Muscle layer of colon (tissue), 2 donors: Measurements from ENCODE around the gene PTGDR.
A peak's percentile ranks its signal among the peaks of the same experiment; 100 is the strongest.

Experiments
- H3K27ac ChIP-seq: one replicate; pipeline ENCODE4 v1.7.0; 2013; ENCODE audit warnings: low read depth, mild to moderate bottlenecking, low read length, moderate library complexity
- H3K27me3 ChIP-seq, 2 donors: one replicate each; pipeline ENCODE4 v1.7.0; 2013; ENCODE audit warnings: low read length in 2 of 2, mild to moderate bottlenecking in 2 of 2; ENCODE audit not compliant: insufficient read depth in 2 of 2, control insufficient read depth in 1 of 2
- H3K36me3 ChIP-seq: one replicate; pipeline ENCODE4 v1.7.0; 2013; ENCODE audit warnings: mild to moderate bottlenecking, low read length; ENCODE audit not compliant: insufficient read depth
- H3K4me1 ChIP-seq: one replicate; pipeline ENCODE4 v1.7.0; 2013; ENCODE audit warnings: mild to moderate bottlenecking, low read length; ENCODE audit not compliant: insufficient read depth
- H3K4me3 ChIP-seq, 2 donors: one replicate each; pipeline ENCODE4 v1.7.0; 2013; ENCODE audit warnings: low read length in 2 of 2, low read depth in 1 of 2, mild to moderate bottlenecking in 1 of 2, moderate library complexity in 1 of 2
- H3K9ac ChIP-seq: one replicate; pipeline ENCODE4 v1.7.0; 2013; ENCODE audit warnings: low read length
- H3K9me3 ChIP-seq: one replicate; pipeline ENCODE4 v1.7.0; 2013; ENCODE audit warnings: mild to moderate bottlenecking, low read length
- donor health status: abdominal sarcoma.
- donor health status: Adenocarcinoma of cecum.

The PTGDR gene

DNA sequence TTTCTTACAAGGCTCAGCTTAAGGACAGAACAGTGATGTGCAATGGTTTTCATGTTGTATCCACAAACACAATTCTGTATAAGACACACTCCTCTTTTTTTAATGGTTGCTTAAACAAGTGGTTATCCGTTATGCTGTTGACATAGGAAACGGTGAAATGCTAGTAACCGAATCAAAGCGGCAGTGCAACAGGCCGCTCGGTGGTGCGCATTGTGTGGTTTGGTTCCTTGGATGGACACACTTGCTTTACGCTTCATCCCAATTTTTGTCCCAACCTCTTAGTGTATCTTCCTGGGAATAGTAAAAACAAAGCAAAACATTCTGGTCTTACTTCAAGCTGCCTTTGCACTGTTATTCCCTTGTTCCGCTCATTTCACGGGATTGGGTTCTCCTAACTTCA lies 46.0 kb downstream of the PTGDR start:
- Histone ChIP-seq H3K36me3 (no peaks in the 10 kb centered on the region), H3K4me3 (peak overlapping the region in 1 of 2 donors; percentile 74), H3K27ac (no peak overlapping the region), H3K4me1 (peaks cover 18% of the 10 kb centered on the region), H3K9me3 (no peaks in the 10 kb centered on the region), H3K27me3 (peaks cover 0 to 16% of the 10 kb centered on the region in 2 donors), H3K9ac (no peak overlapping the region)

DNA sequence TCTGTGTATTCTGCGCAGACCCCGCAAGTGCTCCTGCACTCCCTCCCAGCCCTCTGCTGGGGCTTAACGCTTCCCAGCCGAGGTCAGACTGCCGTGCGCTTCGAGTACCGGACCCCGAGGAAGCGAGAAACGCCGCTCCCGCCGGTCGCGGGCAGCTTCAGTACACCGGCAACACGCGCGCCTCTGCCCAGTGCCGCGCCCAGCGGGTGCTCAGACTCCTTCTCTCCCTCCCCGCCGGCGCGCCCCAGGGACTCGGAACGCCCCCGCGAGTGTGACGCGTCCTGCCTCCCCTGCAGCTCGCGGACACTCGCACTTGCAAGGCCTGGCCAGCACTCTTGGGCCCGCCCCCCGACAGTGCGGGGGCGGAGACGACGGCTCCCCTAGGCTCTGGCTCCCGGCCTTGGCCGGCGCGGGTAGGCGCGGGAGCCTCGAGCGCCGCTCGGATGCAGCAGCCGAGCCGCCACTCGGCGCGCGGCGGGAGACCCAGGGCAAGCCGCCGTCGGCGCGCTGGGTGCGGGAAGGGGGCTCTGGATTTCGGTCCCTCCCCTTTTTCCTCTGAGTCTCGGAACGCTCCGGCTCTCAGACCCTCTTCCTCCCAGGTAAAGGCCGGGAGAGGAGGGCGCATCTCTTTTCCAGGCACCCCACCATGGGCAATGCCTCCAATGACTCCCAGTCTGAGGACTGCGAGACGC lies 46.6 kb downstream of the PTGDR start, which contains the start of gene PTGER2:
PTGER2 (plus strand) TSS at position 410 of the 692 bp plus-strand sequence; CDS start at position 647, 237 bp downstream.
- Histone ChIP-seq H3K9ac (peak within 1 kb of the TSS; percentile 24), H3K27ac (no peak within 1 kb of the TSS), H3K9me3 (no peaks in the 10 kb centered on the region), H3K4me1 (peaks cover 18% of the 10 kb centered on the region), H3K4me3 (peak within 1 kb of the TSS; percentile 46 to 74), H3K36me3 (no peaks in the 10 kb centered on the region), H3K27me3 (peaks cover 0 to 16% of the 10 kb centered on the region in 2 donors)

DNA sequence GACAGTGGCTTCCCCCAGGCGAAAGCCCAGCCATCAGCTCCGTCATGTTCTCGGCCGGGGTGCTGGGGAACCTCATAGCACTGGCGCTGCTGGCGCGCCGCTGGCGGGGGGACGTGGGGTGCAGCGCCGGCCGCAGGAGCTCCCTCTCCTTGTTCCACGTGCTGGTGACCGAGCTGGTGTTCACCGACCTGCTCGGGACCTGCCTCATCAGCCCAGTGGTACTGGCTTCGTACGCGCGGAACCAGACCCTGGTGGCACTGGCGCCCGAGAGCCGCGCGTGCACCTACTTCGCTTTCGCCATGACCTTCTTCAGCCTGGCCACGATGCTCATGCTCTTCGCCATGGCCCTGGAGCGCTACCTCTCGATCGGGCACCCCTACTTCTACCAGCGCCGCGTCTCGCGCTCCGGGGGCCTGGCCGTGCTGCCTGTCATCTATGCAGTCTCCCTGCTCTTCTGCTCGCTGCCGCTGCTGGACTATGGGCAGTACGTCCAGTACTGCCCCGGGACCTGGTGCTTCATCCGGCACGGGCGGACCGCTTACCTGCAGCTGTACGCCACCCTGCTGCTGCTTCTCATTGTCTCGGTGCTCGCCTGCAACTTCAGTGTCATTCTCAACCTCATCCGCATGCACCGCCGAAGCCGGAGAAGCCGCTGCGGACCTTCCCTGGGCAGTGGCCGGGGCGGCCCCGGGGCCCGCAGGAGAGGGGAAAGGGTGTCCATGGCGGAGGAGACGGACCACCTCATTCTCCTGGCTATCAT lies 47.3 kb downstream of the PTGDR start:
- Histone ChIP-seq H3K27me3 (peaks cover 0 to 16% of the 10 kb centered on the region in 2 donors), H3K9me3 (no peaks in the 10 kb centered on the region), H3K9ac (peak overlapping the region; percentile 24), H3K4me3 (peak overlapping the region; percentile 46 to 74), H3K36me3 (no peaks in the 10 kb centered on the region), H3K4me1 (peaks cover 18% of the 10 kb centered on the region), H3K27ac (no peak overlapping the region)

DNA sequence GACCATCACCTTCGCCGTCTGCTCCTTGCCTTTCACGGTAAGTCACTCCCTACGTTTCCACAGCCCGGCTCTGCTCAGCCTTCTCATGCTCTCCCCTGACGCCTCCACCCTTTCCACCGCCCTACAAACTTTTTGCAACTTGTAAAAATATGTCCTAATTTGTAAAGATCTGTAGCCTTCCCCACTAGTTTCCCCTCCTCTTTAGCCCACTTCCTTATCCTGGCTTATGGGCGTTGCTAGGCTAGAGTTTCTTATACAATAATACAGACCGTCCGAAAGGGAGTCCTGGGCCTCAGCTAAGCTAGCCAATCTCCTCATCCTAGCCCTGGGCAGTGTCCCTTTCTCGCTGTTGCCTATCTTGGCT lies 47.8 kb downstream of the PTGDR start:
- Histone ChIP-seq H3K4me3 (peak overlapping the region in 1 of 2 donors; percentile 74), H3K9me3 (no peaks in the 10 kb centered on the region), H3K27me3 (peaks cover 0 to 16% of the 10 kb centered on the region in 2 donors), H3K27ac (no peak overlapping the region), H3K4me1 (peaks cover 18% of the 10 kb centered on the region), H3K36me3 (no peaks in the 10 kb centered on the region), H3K9ac (no peak overlapping the region)

DNA sequence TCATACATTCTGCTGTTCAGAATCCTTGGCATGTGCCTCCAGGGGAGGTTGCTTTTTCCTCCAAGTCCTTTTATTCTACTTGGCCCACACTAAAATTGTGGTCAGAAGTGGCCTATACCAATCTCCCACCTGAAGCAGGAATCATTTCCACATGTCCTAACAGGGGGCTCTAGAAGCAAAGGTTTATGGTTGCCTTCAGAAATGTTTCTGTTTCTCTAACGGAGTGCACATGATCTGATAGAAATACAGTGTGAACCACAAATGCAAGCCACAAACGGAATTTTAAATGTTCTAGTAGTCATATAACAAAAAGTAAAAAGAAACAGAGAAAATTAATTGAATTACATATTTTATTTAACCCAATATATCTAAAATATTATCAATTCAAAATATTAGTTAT lies 50.6 kb downstream of the PTGDR start:
- no peaks in the 10 kb centered on the region for H3K9me3 ChIP-seq
- H3K27ac ChIP-seq = no peak overlapping the region
- H3K4me1 ChIP-seq = peaks cover 5% of the 10 kb centered on the region
- H3K4me3 ChIP-seq = no peak overlapping the region
- no peak overlapping the region for H3K9ac ChIP-seq
- H3K36me3 ChIP-seq = no peaks in the 10 kb centered on the region
- H3K27me3 ChIP-seq = peaks cover 0 to 16% of the 10 kb centered on the region in 2 donors

DNA sequence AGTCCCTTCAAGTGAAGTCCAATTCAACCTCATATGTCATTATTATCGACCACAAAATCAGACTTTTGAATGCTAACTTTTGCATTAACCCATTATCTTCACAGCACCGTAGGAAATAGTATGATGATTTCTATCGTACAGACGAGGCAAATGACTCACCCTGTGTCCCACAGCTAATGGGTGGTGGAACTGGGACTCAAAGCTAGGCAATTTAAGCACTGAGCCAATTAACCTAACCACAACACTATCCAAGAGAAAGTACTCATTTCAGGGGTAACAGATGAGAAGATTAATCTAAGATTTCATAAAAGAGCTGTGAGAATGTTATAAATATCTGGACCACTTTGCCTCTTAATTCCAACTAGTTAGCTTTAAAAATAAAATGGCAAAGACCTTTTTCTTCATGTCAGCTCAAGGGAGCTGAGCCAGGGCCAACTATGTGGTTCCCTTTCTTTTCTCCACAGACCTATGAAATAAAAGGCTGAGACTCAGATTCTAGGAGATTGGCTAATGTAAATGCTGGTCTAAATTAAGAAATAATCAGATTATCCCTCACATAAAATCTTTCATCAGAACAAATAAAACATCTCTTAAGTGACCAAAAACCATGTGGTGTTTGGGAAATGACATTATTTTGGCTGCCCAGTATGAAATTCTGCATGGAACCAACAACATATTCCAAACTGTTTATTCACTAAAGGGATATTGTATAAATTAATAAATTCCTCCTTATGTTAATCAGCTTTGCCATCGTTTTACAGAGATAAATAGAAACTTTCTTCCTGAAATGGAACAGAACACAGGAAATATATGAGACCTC lies 51.5 kb downstream of the PTGDR start:
- no peaks in the 10 kb centered on the region for H3K4me1 ChIP-seq
- H3K4me3 ChIP-seq = no peak overlapping the region
- no peak overlapping the region for H3K27ac ChIP-seq
- H3K36me3 ChIP-seq = no peaks in the 10 kb centered on the region
- H3K27me3 ChIP-seq = peaks cover 0 to 15% of the 10 kb centered on the region in 2 donors
- H3K9me3 ChIP-seq = no peaks in the 10 kb centered on the region
- H3K9ac ChIP-seq = no peak overlapping the region

DNA sequence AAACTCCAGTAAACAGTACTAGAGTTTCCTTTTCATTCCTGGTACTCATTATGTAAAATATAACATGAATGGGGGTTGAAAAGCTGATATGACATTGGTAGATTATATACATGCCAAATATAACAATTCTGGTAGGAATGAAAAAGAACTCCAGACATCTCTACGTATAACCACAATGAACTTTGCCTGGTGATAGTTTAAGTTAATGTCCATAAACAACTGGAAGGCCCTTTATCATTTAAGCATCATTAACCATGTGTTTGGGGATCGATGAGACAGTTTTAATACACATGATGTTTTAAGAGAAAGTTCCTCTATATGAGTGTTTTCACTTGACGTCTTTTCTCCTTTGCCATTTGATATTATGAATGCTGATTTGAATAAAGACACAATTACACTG lies 52.4 kb downstream of the PTGDR start:
- Histone ChIP-seq H3K27me3 (peaks cover 0 to 6% of the 10 kb centered on the region in 2 donors), H3K4me3 (no peak overlapping the region), H3K36me3 (no peaks in the 10 kb centered on the region), H3K4me1 (no peaks in the 10 kb centered on the region), H3K27ac (no peak overlapping the region), H3K9ac (no peak overlapping the region), H3K9me3 (no peaks in the 10 kb centered on the region)

DNA sequence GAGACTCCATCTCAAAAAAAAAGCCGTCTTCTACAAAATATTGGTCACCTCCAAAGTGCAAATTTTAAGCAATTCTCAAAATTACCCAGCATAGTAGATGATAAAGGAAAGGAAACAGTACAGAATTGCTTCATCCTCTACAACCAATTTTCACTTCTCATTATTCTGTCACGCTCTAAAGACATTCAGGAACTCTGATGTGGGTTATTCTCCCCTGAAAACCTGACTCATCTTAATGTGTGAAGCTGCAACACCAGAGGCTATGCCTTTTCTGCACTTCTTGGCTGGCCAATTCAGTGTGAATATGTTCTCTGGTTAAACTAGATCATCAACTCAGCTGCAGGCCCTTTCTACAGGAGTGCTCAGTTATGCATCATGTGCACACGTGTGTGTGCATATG lies 57.6 kb downstream of the PTGDR start:
- Histone ChIP-seq H3K4me3 (no peak overlapping the region), H3K4me1 (peaks cover 31% of the 10 kb centered on the region), H3K27ac (no peak overlapping the region)

DNA sequence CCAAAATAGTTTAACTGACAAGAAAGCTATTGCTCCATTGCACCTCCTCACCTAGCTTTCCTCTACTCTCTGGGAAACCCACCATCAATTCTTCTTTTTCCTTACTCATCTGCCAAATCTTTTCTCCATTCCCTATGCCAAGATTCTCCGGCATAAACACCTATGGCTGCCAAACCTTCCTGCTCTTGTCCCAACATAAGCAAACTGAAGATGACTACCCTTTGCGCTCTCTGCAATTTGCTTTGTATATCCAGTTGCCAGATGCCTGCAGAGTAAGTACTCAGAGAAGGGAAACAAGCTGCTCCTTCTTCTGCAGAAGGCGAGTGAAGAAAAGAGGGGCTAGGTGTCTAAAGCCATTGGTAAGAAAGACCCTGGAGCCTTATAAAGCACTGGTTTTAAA lies 58.1 kb downstream of the PTGDR start:
- H3K9me3 ChIP-seq = no peaks in the 10 kb centered on the region
- H3K27ac ChIP-seq = no peak overlapping the region
- H3K27me3 ChIP-seq = no peaks in the 10 kb centered on the region
- no peaks in the 10 kb centered on the region for H3K36me3 ChIP-seq
- H3K4me1 ChIP-seq = peaks cover 31% of the 10 kb centered on the region
- H3K4me3 ChIP-seq = no peak overlapping the region
- H3K9ac ChIP-seq = no peak overlapping the region

More for the DNA sequence above, 57.6 kb downstream of the PTGDR start:
- no peaks in the 10 kb centered on the region for H3K36me3 ChIP-seq
- H3K9ac ChIP-seq = no peak overlapping the region
- no peaks in the 10 kb centered on the region for H3K27me3 ChIP-seq
- H3K9me3 ChIP-seq = no peaks in the 10 kb centered on the region
